H1 (cell line): ENCODE measurements around the gene EMID1. TPM values are rescaled to one million over a fixed set of nuclear protein-coding genes. Genes with fewer than 3 reads are reported as not detected.

Experiments
- CTCF ChIA-PET: fragments of 300-600 bp; sonication (Branson Sonifier 250); formaldehyde crosslinking; loops from one replicate; lab custom pipeline; 2021; ENCODE audit not compliant: partially characterized antibody; lab: Charles Lee
- POLR2A ChIA-PET: fragments of 300-600 bp; sonication (Branson Sonifier 250); formaldehyde crosslinking; loops from one replicate; lab custom pipeline; 2021; ENCODE audit warnings: inconsistent platforms; ENCODE audit not compliant: partially characterized antibody; lab: Charles Lee
- DNase-seq, 2 experiments: peaks; one replicate each; pipeline versions ENCODE4 v3.0.0 to v3.0.0-alpha.2; 2010 to 2022; ENCODE audit warnings: low spot score in 2 of 2, low read depth in 1 of 2, mixed read lengths in 1 of 2
- FAIRE-seq: peaks from 2 replicates; lab custom pipeline; 2011; peaks lifted over from hg19 to GRCh38; lab: Jason Lieb, UNC
- H2AFZ ChIP-seq: 2 replicates; pipeline ENCODE4 v1.8.1; 2012; ENCODE audit warnings: low read length, inconsistent platforms
- H2AK5ac ChIP-seq: 2 replicates; pipeline ENCODE4 v1.6.1; 2013; ENCODE audit warnings: low read depth, low read length
- H2BK120ac ChIP-seq: replicated peaks from 2 replicates; pipeline ENCODE3; 2013; ENCODE audit warnings: low read depth, low read length, inconsistent platforms
- H2BK12ac ChIP-seq: 2 replicates; pipeline ENCODE4 v1.6.1; 2013; ENCODE audit warnings: low read depth, low read length
- H2BK15ac ChIP-seq: 2 replicates; pipeline ENCODE4 v1.6.1; 2013; ENCODE audit warnings: low read length
- H2BK20ac ChIP-seq: 2 replicates; pipeline ENCODE4 v1.6.1; 2013; ENCODE audit warnings: low read length
- H2BK5ac ChIP-seq: 2 replicates; pipeline ENCODE4 v1.6.1; 2013; ENCODE audit warnings: low read depth, low read length
- H3K14ac ChIP-seq: 2 replicates; pipeline ENCODE4 v1.6.1; 2013; ENCODE audit warnings: inconsistent platforms; ENCODE audit not compliant: insufficient read length
- H3K18ac ChIP-seq: 2 replicates; pipeline ENCODE4 v1.6.1; 2013; ENCODE audit warnings: low read length; ENCODE audit errors: extremely low read depth
- H3K23ac ChIP-seq: 2 replicates; pipeline ENCODE4 v1.6.1; 2013; ENCODE audit warnings: inconsistent platforms; ENCODE audit not compliant: insufficient read length
- H3K23me2 ChIP-seq: 2 replicates; pipeline ENCODE4 v1.6.1; 2013; ENCODE audit warnings: low read depth, low read length
- H3K27ac ChIP-seq: 2 replicates; pipeline ENCODE4 v1.6.1; 2011; ENCODE audit warnings: low read depth, low read length, inconsistent platforms
- H3K27me3 ChIP-seq, 4 experiments: replicated peaks in 1 of 4; 1 replicate in 1 of 4; 2 replicates in 3 of 4; pipeline versions ENCODE4 v1.6.1 to v1.8.1; 2011 to 2013; ENCODE audit warnings: low read length in 3 of 4, mild to moderate bottlenecking in 3 of 4, inconsistent platforms in 2 of 4, mixed read lengths in 2 of 4, moderate library complexity in 1 of 4; ENCODE audit not compliant: control insufficient read depth in 3 of 4, insufficient read depth in 3 of 4; ENCODE audit errors: extremely low read depth in 1 of 4
- H3K36me3 ChIP-seq, 4 experiments: 2 replicates each; pipeline versions ENCODE4 v1.6.1 to v1.8.1; 2011 to 2013; ENCODE audit warnings: mild to moderate bottlenecking in 4 of 4, low read length in 3 of 4, moderate library complexity in 2 of 4, control low read depth in 1 of 4, inconsistent platforms in 1 of 4; ENCODE audit not compliant: insufficient read depth in 4 of 4, control insufficient read depth in 2 of 4
- H3K4ac ChIP-seq: replicated peaks from 2 replicates; pipeline ENCODE3; 2013; ENCODE audit warnings: low read length, low read depth, mixed read lengths, inconsistent platforms; ENCODE audit not compliant: insufficient read length
- H3K4me1 ChIP-seq, 4 experiments: replicated peaks in 1 of 4; 1 replicate in 1 of 4; 2 replicates in 3 of 4; pipeline versions ENCODE4 v1.6.1 to v1.8.1; 2011 to 2013; ENCODE audit warnings: low read length in 3 of 4, inconsistent platforms in 2 of 4, mixed read lengths in 1 of 4; ENCODE audit not compliant: insufficient read depth in 4 of 4, control insufficient read depth in 3 of 4
- H3K4me2 ChIP-seq, 2 experiments: 2 replicates each; pipeline versions ENCODE4 v1.6.1 to v1.8.1; 2011 to 2013; ENCODE audit warnings: low read depth in 2 of 2, low read length in 2 of 2, control low read depth in 1 of 2, inconsistent platforms in 1 of 2, mild to moderate bottlenecking in 1 of 2; ENCODE audit not compliant: insufficient read depth in 1 of 2
- H3K4me3 ChIP-seq, 4 experiments: fragments of 200-600, 300-600 bp in 1 of 4; sonication (generic), shearing (Covaris generic), sonication (Bioruptor Twin) in 1 of 4; 2 replicates each; pipeline versions ENCODE4 v1.5.1 to v1.8.1; 2011 to 2016; ENCODE audit warnings: low read length in 4 of 4, low read depth in 3 of 4, control low read depth in 2 of 4, inconsistent platforms in 2 of 4, mild to moderate bottlenecking in 2 of 4, mixed read lengths in 1 of 4, moderate library complexity in 1 of 4; ENCODE audit not compliant: insufficient read depth in 2 of 4; ENCODE audit errors: extremely low read depth in 1 of 4
- H3K56ac ChIP-seq: replicated peaks from 2 replicates; pipeline ENCODE3; 2013; ENCODE audit warnings: low read depth, mild to moderate bottlenecking, mixed read lengths, low read length, inconsistent platforms; ENCODE audit not compliant: insufficient read length
- H3K79me1 ChIP-seq: 2 replicates; pipeline ENCODE4 v1.6.1; 2013; ENCODE audit warnings: low read depth, low read length, control low read depth
- H3K79me2 ChIP-seq, 2 experiments: 2 replicates each; pipeline versions ENCODE4 v1.6.1 to v1.8.1; 2012 to 2013; ENCODE audit warnings: low read length in 2 of 2, mild to moderate bottlenecking in 2 of 2, inconsistent platforms in 1 of 2; ENCODE audit not compliant: insufficient read depth in 2 of 2, control insufficient read depth in 1 of 2
- H3K9ac ChIP-seq, 4 experiments: replicated peaks in 1 of 4; 1 replicate in 1 of 4; 2 replicates in 3 of 4; pipeline versions ENCODE4 v1.6.1 to v1.8.1; 2011 to 2013; ENCODE audit warnings: low read depth in 3 of 4, low read length in 3 of 4, control low read depth in 2 of 4, mild to moderate bottlenecking in 2 of 4, moderate library complexity in 2 of 4, inconsistent platforms in 1 of 4; ENCODE audit errors: extremely low read depth in 1 of 4
- H3K9me3 ChIP-seq, 2 experiments: 2 replicates each; pipeline versions ENCODE4 v1.6.1 to v1.8.1; 2012 to 2013; ENCODE audit warnings: mild to moderate bottlenecking in 2 of 2, moderate library complexity in 2 of 2, control low read depth in 1 of 2, inconsistent platforms in 1 of 2, low read depth in 1 of 2, low read length in 1 of 2, mixed read lengths in 1 of 2; ENCODE audit not compliant: insufficient read depth in 2 of 2
- H4K20me1 ChIP-seq, 2 experiments: replicated peaks in 1 of 2; 2 replicates each; pipeline versions ENCODE3 to v1.8.1; 2011 to 2013; ENCODE audit warnings: inconsistent platforms in 2 of 2, low read length in 2 of 2, mild to moderate bottlenecking in 1 of 2; ENCODE audit not compliant: insufficient read depth in 2 of 2, control insufficient read depth in 1 of 2
- H4K5ac ChIP-seq: 2 replicates; pipeline ENCODE4 v1.6.1; 2013; ENCODE audit warnings: low read length, low read depth, mixed read lengths, inconsistent platforms; ENCODE audit not compliant: insufficient read length
- H4K8ac ChIP-seq: 2 replicates; pipeline ENCODE4 v1.8.0; 2013; ENCODE audit warnings: mild to moderate bottlenecking, moderate library complexity, low read length, inconsistent platforms; ENCODE audit not compliant: insufficient read depth; ENCODE audit errors: extremely low read depth
- H4K91ac ChIP-seq: replicated peaks from 2 replicates; pipeline ENCODE3; 2013; ENCODE audit warnings: low read length, mixed read lengths, inconsistent platforms; ENCODE audit not compliant: insufficient read length
- HDAC2 ChIP-seq, 2 experiments: fragments of 300-600 bp in 1 of 2; sonication (generic) in 1 of 2; IDR thresholded peaks; 2 replicates each; pipeline ENCODE4 v1.6.1; 2011 to 2012; ENCODE audit warnings: low read depth in 2 of 2, low read length in 2 of 2, mild to moderate bottlenecking in 2 of 2, moderate library complexity in 2 of 2, borderline replicate concordance in 1 of 2, inconsistent platforms in 1 of 2
- RAD21 ChIP-seq, 2 experiments: IDR thresholded peaks in 1 of 2; conservative IDR thresholded peaks in 1 of 2; 2 replicates each; pipeline ENCODE4 v1.6.1; 2011; ENCODE audit warnings: low read depth in 2 of 2, low read length in 2 of 2, improper control_type of control experiment in 1 of 2, inconsistent platforms in 1 of 2, mild to moderate bottlenecking in 1 of 2, moderate library complexity in 1 of 2
- WGBS, 2 experiments: shearing (Covaris generic) in 1 of 2; methylation state at CpG; one replicate each; pipeline versions ENCODE4 v1.1.6 to v1.1.7; 2013 to 2015; ENCODE audit warnings: low lambda C conversion rate in 2 of 2, mixed read lengths in 2 of 2, inconsistent platforms in 1 of 2, low coverage in 1 of 2, missing lambda C conversion rate in 1 of 2; ENCODE audit not compliant: insufficient replicate concordance in 2 of 2, insufficient coverage in 1 of 2, insufficient read length in 1 of 2; ENCODE audit errors: extremely low coverage in 1 of 2, missing lambda C conversion rate in 1 of 2; 5-methylcytosine and 5-hydroxymethylcytosine counted together
- polyA plus RNA-seq, 7 experiments: library from polyadenylated mRNA; depleted of rRNA in 3 of 7; stranded (reverse) in 5 of 7; unstranded in 2 of 7; fragments of >200 nt in 5 of 7; fragments of 200-250 nt in 2 of 7; gene quantifications; 1 replicate in 5 of 7; 2 replicates in 1 of 7; 4 replicates in 1 of 7; pipeline versions ENCODE4 v1.2.1 to v1.2.3, GENCODE V29; 2011 to 2013; ENCODE audit warnings: missing spikeins in 2 of 7, mixed read lengths in 2 of 7
- total RNA-seq: library from RNA; stranded (reverse); fragmentation: NEBNext Ultra II Directional; extraction: Animal tissue kit (Norgen Biotek cat#: 25700); gene quantifications from 2 replicates; pipeline ENCODE4 v1.2.1, GENCODE V29; 2021
- TF ChIP-seq, protein P1 (sequence below), 3 experiments: IDR thresholded peaks; 1 replicate in 2 of 3; 2 replicates in 1 of 3; pipeline versions ENCODE4 v1.5.1 to v1.6.1; 2011; ENCODE audit warnings: low read length in 3 of 3, mild to moderate bottlenecking in 3 of 3, inconsistent platforms in 2 of 3, low read depth in 1 of 3, moderate library complexity in 1 of 3; ENCODE audit not compliant: insufficient read depth in 1 of 3; ENCODE audit errors: control extremely low read depth in 1 of 3

EMID1 gene
- total and polyA plus RNA-seq, 2 of the 8 experiments (the other 6 are each of a cell fraction or from before 2014, with no cell fraction given): 3.9 to 7.4 TPM

- TF ChIP-seq, protein P1, sequence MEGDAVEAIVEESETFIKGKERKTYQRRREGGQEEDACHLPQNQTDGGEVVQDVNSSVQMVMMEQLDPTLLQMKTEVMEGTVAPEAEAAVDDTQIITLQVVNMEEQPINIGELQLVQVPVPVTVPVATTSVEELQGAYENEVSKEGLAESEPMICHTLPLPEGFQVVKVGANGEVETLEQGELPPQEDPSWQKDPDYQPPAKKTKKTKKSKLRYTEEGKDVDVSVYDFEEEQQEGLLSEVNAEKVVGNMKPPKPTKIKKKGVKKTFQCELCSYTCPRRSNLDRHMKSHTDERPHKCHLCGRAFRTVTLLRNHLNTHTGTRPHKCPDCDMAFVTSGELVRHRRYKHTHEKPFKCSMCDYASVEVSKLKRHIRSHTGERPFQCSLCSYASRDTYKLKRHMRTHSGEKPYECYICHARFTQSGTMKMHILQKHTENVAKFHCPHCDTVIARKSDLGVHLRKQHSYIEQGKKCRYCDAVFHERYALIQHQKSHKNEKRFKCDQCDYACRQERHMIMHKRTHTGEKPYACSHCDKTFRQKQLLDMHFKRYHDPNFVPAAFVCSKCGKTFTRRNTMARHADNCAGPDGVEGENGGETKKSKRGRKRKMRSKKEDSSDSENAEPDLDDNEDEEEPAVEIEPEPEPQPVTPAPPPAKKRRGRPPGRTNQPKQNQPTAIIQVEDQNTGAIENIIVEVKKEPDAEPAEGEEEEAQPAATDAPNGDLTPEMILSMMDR (IDR thresholded peaks at IDR 0.05; ENCODE audit: control extremely low read depth in 1 of 3, insufficient read depth in 1 of 3, low read depth in 1 of 3, low read length in 3 of 3): peak; percentile 11 to 33 (median 31); a peak in 2 of 4 replicates
- TF ChIP-seq RAD21 (IDR thresholded peaks at IDR 0.05 in 1 of 2, conservative IDR thresholded peaks at IDR 0.05 in 1 of 2; ENCODE audit: low read depth in 2 of 2, low read length in 2 of 2) (peak in 1 of 2 experiments; percentile 3; a peak in 1 of 4 replicates), HDAC2 (IDR thresholded peaks at IDR 0.05; ENCODE audit: borderline replicate concordance in 1 of 2, low read depth in 2 of 2, low read length in 2 of 2) (no peak)
- TF ChIP-seq, all 59 proteins: peak for 2
- Histone ChIP-seq H3K56ac (no peak overlapping the region), H3K4me3 (no peak overlapping the region), H4K91ac (no peak overlapping the region), H3K18ac (no peak overlapping the region), H3K79me1 (peaks cover 5% of the 10 kb centered on the region), H3K27me3 (no peaks in the 10 kb centered on the region), H3K4me1 (peaks cover 0 to 14% (median 6%) of the 10 kb centered on the region in 4 experiments; a peak in 6 of 7 replicates), H2BK20ac (no peak overlapping the region), H3K27ac (no peak overlapping the region), H3K14ac (no peak overlapping the region), H3K23me2 (no peaks in the 10 kb centered on the region), H3K36me3 (no peaks in the 10 kb centered on the region), H3K9ac (no peak overlapping the region), H4K20me1 (peaks cover 0 to 3% of the 10 kb centered on the region in 2 experiments), H3K4me2 (no peak overlapping the region), H2BK12ac (no peak overlapping the region), H3K79me2 (no peaks in the 10 kb centered on the region), H4K8ac (no peak overlapping the region), H4K5ac (no peak overlapping the region), H2BK120ac (no peak overlapping the region), H2AFZ (no peak overlapping the region), H2AK5ac (no peak overlapping the region), H2BK15ac (0 out of 2 replicates have a peak overlapping the region, but pooled peaks have one; percentile 46), H3K9me3 (no peaks in the 10 kb centered on the region), H3K4ac (no peak overlapping the region), H2BK5ac (no peak overlapping the region), H3K23ac (no peak overlapping the region)
- ChIA-PET CTCF (interaction anchor here (1.0 to 4.3 kb wide), 9 partner anchors 8 to 45 kb away, joined by 3 to 28 read pairs (median 5); partner anchors contain the start of gene EMID1), POLR2A (interaction anchor here (1.5 kb wide), 1 partner anchor 53 kb away, joined by 5 read pairs; no protein-coding TSS in a partner anchor)
- FAIRE-seq (no peak), DNase-seq (no peak)
- WGBS, 2 experiments: 75% methylated on average over 5 of the region's 6 CpGs; no CpG with 5 or more reads in 1 of the 2 experiments
These were observed 8.5 kb downstream of the EMID1 start for GRCh38 chr22:29214232-29214631.
